OCI-LY7 (cell line): ENCODE data around the gene CR2. TPM values are rescaled to one million over a fixed set of nuclear protein-coding genes. Genes with fewer than 3 reads are reported as not detected.

Source experiments
- BruUV-seq: library from RNA; stranded (reverse); fragments of 400-500 nt; replicated peaks from 2 replicates; lab custom pipeline; 2021; lab: Mats Ljungman, UMichigan
- CTCF ChIA-PET: fragments of 300-600 bp; sonication (Branson Sonifier 250); formaldehyde crosslinking; loops from one replicate; lab custom pipeline; 2022; ENCODE audit warnings: antibody characterized with exemption; ENCODE audit not compliant: unreplicated experiment; lab: Charles Lee
- POLR2A ChIA-PET: fragments of 300-600 bp; sonication (Branson Sonifier 250); formaldehyde crosslinking; loops from one replicate; lab custom pipeline; 2022; ENCODE audit warnings: antibody characterized with exemption; lab: Charles Lee
- DNase-seq: peaks from one replicate; pipeline ENCODE4 v3.0.0-alpha.2; 2015; ENCODE audit warnings: low spot score
- H2AFZ ChIP-seq: fragments of 200-600 bp; sonication (generic), shearing (Covaris generic); 2 replicates; pipeline ENCODE4 v1.6.1; 2014; ENCODE audit warnings: mild to moderate bottlenecking, antibody characterized with exemption, low read length, moderate library complexity
- H3K27ac ChIP-seq: fragments of 200-600 bp; sonication (generic); 2 replicates; pipeline ENCODE4 v1.5.1; 2014; ENCODE audit warnings: mixed run types, low read depth, mild to moderate bottlenecking, moderate library complexity, low read length, inconsistent platforms; ENCODE audit not compliant: poor library complexity, severe bottlenecking
- H3K36me3 ChIP-seq: fragments of 200-600 bp; sonication (generic); 2 replicates; pipeline ENCODE4 v1.6.1; 2014; ENCODE audit warnings: mild to moderate bottlenecking, antibody characterized with exemption, low read length, moderate library complexity, mixed read lengths; ENCODE audit not compliant: insufficient read depth
- H3K4me1 ChIP-seq: fragments of 200-600 bp; sonication (generic); 2 replicates; pipeline ENCODE4 v1.5.1; 2014; ENCODE audit warnings: mild to moderate bottlenecking, low read length; ENCODE audit not compliant: insufficient read depth, poor library complexity, severe bottlenecking
- H3K4me2 ChIP-seq: fragments of 200-600 bp; sonication (generic); 2 replicates; pipeline ENCODE4 v1.6.1; 2014; ENCODE audit warnings: mild to moderate bottlenecking, low read length
- H3K4me3 ChIP-seq: fragments of 200-600 bp; sonication (generic); 2 replicates; pipeline ENCODE4 v1.5.1; 2014; ENCODE audit warnings: mild to moderate bottlenecking, low read depth, low read length; ENCODE audit not compliant: poor library complexity, severe bottlenecking
- H3K79me2 ChIP-seq: fragments of 200-600 bp; sonication (generic); 2 replicates; pipeline ENCODE4 v1.6.1; 2016; ENCODE audit warnings: low read depth, mild to moderate bottlenecking, low read length, moderate library complexity, mixed read lengths; ENCODE audit not compliant: insufficient read depth
- H3K9me2 ChIP-seq: fragments of 200-600 bp; sonication (generic); 2 replicates; pipeline ENCODE4 v1.6.1; 2016; ENCODE audit warnings: mild to moderate bottlenecking, low read length, mixed read lengths; ENCODE audit not compliant: insufficient read depth
- H3K9me3 ChIP-seq: fragments of 200-600 bp; sonication (generic); 2 replicates; pipeline ENCODE4 v1.6.1; 2014; ENCODE audit warnings: mild to moderate bottlenecking, mixed run types, low read length, mixed read lengths
- H4K20me1 ChIP-seq: fragments of 200-600 bp; sonication (generic); 2 replicates; pipeline ENCODE4 v1.6.1; 2014; ENCODE audit warnings: mild to moderate bottlenecking, antibody characterized with exemption, low read length, moderate library complexity, mixed read lengths; ENCODE audit not compliant: insufficient read depth
- CTCF ChIP-seq: fragments of 200-600 bp; sonication (generic); conservative IDR thresholded peaks from 2 replicates; pipeline ENCODE4 v1.5.1; 2014; ENCODE audit warnings: mild to moderate bottlenecking, antibody characterized with exemption, low read length, moderate library complexity, mixed read lengths
- EZH2phosphoT487 ChIP-seq: fragments of 200-600 bp; sonication (generic); IDR thresholded peaks from 2 replicates; pipeline ENCODE4 v1.6.1; 2018; ENCODE audit warnings: low read depth, borderline replicate concordance, mild to moderate bottlenecking, mixed run types, antibody characterized with exemption, low read length, moderate library complexity, mixed read lengths
- intact Hi-C: fragments of 100-400 bp; cut with micrococcal nuclease; formaldehyde crosslinking; loops from one replicate; pipeline ENCODE4 v1.10.0; 2022; ENCODE audit not compliant: unreplicated experiment
- total RNA-seq, 2 experiments: library from RNA; depleted of rRNA in 1 of 2; stranded (reverse); fragments of >200 nt in 1 of 2; shearing (Covaris generic) in 1 of 2; gene quantifications; 2 replicates each; pipeline ENCODE4 v1.2.3, GENCODE V29; 2014 to 2022

The CR2 gene
- total RNA-seq, 2 experiments from 2014 or later = 4.4 to 13.5 TPM

GRCh38 chr1:207495801-207496792, 42.0 kb downstream of the CR2 start, which contains the start of gene CR1:
CR1 (plus strand) TSS chr1:207496157; CDS start chr1:207496268, 111 bp downstream.
- peak; percentile 6 for DNase-seq
- intact Hi-C loops = loop anchor here (5.0 kb wide), 1 partner anchor 174 kb away; the partner anchor contains the start of gene CD55
- peak within 1 kb of the TSS; percentile 56 for H3K4me2 ChIP-seq
- H3K79me2 ChIP-seq = no peaks in the 10 kb centered on the region
- H3K9me2 ChIP-seq = no peaks in the 10 kb centered on the region
- TF ChIP-seq EZH2phosphoT487 = 0 out of 2 replicates have a peak, but pooled peaks have one; percentile 39
- TF ChIP-seq CTCF = no peak
- H2AFZ ChIP-seq = peak within 1 kb of the TSS; percentile 42; the same call in 1 of the 2 replicates
- H3K4me3 ChIP-seq = peak within 1 kb of the TSS; percentile 52
- no peak within 1 kb of the TSS for H3K27ac ChIP-seq
- H3K9me3 ChIP-seq = no peaks in the 10 kb centered on the region
- no peaks in the 10 kb centered on the region for H4K20me1 ChIP-seq
- H3K36me3 ChIP-seq = no peaks in the 10 kb centered on the region
- H3K4me1 ChIP-seq = peaks cover 10% of the 10 kb centered on the region
- POLR2A ChIA-PET = interaction anchor here (1.0 kb wide), 1 partner anchor 195 kb away, joined by 3 read pairs; no protein-coding TSS in a partner anchor
- CTCF ChIA-PET = no interaction called here
- no TSS peak for BruUV-seq

- intact Hi-C loops = loop anchor here (5.0 kb wide), 1 partner anchor 176 kb away; the partner anchor contains the start of gene CD55
- H2AFZ ChIP-seq = no peak overlapping the region
- TF ChIP-seq EZH2phosphoT487 (no peak), CTCF (no peak)
- no peaks in the 10 kb centered on the region for H3K79me2 ChIP-seq
- H3K4me2 ChIP-seq = no peak overlapping the region
- H3K9me3 ChIP-seq = no peaks in the 10 kb centered on the region
- H3K36me3 ChIP-seq = no peaks in the 10 kb centered on the region
- no peaks in the 10 kb centered on the region for H4K20me1 ChIP-seq
- no peak for DNase-seq
- no peak overlapping the region for H3K4me3 ChIP-seq
- CTCF ChIA-PET = no interaction called here
- POLR2A ChIA-PET = interaction anchor here (0.7 kb wide), 1 partner anchor 85 kb away, joined by 3 read pairs; no protein-coding TSS in a partner anchor
- no TSS peak for BruUV-seq
- H3K4me1 ChIP-seq = peaks cover 10% of the 10 kb centered on the region
- H3K9me2 ChIP-seq = no peaks in the 10 kb centered on the region
- H3K27ac ChIP-seq = no peak overlapping the region
Measured at GRCh38 chr1:207497941-207498340, 43.8 kb downstream of the CR2 start.
